H1 (cell line): ENCODE data around the gene ADD2. TPM values are rescaled to one million over a fixed set of nuclear protein-coding genes. Genes with fewer than 3 reads are reported as not detected.

ENCODE experiments used
- CTCF ChIA-PET: fragments of 300-600 bp; sonication (Branson Sonifier 250); formaldehyde crosslinking; loops from one replicate; lab custom pipeline; 2021; ENCODE audit not compliant: partially characterized antibody; lab: Charles Lee
- POLR2A ChIA-PET: fragments of 300-600 bp; sonication (Branson Sonifier 250); formaldehyde crosslinking; loops from one replicate; lab custom pipeline; 2021; ENCODE audit warnings: inconsistent platforms; ENCODE audit not compliant: partially characterized antibody; lab: Charles Lee
- DNase-seq, 2 experiments: peaks; one replicate each; pipeline versions ENCODE4 v3.0.0 to v3.0.0-alpha.2; 2010 to 2022; ENCODE audit warnings: low spot score in 2 of 2, low read depth in 1 of 2, mixed read lengths in 1 of 2
- FAIRE-seq: peaks from 2 replicates; lab custom pipeline; 2011; peaks lifted over from hg19 to GRCh38; lab: Jason Lieb, UNC
- H2AFZ ChIP-seq: 2 replicates; pipeline ENCODE4 v1.8.1; 2012; ENCODE audit warnings: low read length, inconsistent platforms
- H2AK5ac ChIP-seq: 2 replicates; pipeline ENCODE4 v1.6.1; 2013; ENCODE audit warnings: low read depth, low read length
- H2BK120ac ChIP-seq: replicated peaks from 2 replicates; pipeline ENCODE3; 2013; ENCODE audit warnings: low read depth, low read length, inconsistent platforms
- H2BK12ac ChIP-seq: 2 replicates; pipeline ENCODE4 v1.6.1; 2013; ENCODE audit warnings: low read depth, low read length
- H2BK15ac ChIP-seq: 2 replicates; pipeline ENCODE4 v1.6.1; 2013; ENCODE audit warnings: low read length
- H2BK20ac ChIP-seq: 2 replicates; pipeline ENCODE4 v1.6.1; 2013; ENCODE audit warnings: low read length
- H2BK5ac ChIP-seq: 2 replicates; pipeline ENCODE4 v1.6.1; 2013; ENCODE audit warnings: low read depth, low read length
- H3K14ac ChIP-seq: 2 replicates; pipeline ENCODE4 v1.6.1; 2013; ENCODE audit warnings: inconsistent platforms; ENCODE audit not compliant: insufficient read length
- H3K18ac ChIP-seq: 2 replicates; pipeline ENCODE4 v1.6.1; 2013; ENCODE audit warnings: low read length; ENCODE audit errors: extremely low read depth
- H3K23ac ChIP-seq: 2 replicates; pipeline ENCODE4 v1.6.1; 2013; ENCODE audit warnings: inconsistent platforms; ENCODE audit not compliant: insufficient read length
- H3K23me2 ChIP-seq: 2 replicates; pipeline ENCODE4 v1.6.1; 2013; ENCODE audit warnings: low read depth, low read length
- H3K27ac ChIP-seq: 2 replicates; pipeline ENCODE4 v1.6.1; 2011; ENCODE audit warnings: low read depth, low read length, inconsistent platforms
- H3K27me3 ChIP-seq, 4 experiments: replicated peaks in 1 of 4; 1 replicate in 1 of 4; 2 replicates in 3 of 4; pipeline versions ENCODE4 v1.6.1 to v1.8.1; 2011 to 2013; ENCODE audit warnings: low read length in 3 of 4, mild to moderate bottlenecking in 3 of 4, inconsistent platforms in 2 of 4, mixed read lengths in 2 of 4, moderate library complexity in 1 of 4; ENCODE audit not compliant: control insufficient read depth in 3 of 4, insufficient read depth in 3 of 4; ENCODE audit errors: extremely low read depth in 1 of 4
- H3K36me3 ChIP-seq, 4 experiments: 2 replicates each; pipeline versions ENCODE4 v1.6.1 to v1.8.1; 2011 to 2013; ENCODE audit warnings: mild to moderate bottlenecking in 4 of 4, low read length in 3 of 4, moderate library complexity in 2 of 4, control low read depth in 1 of 4, inconsistent platforms in 1 of 4; ENCODE audit not compliant: insufficient read depth in 4 of 4, control insufficient read depth in 2 of 4
- H3K4ac ChIP-seq: replicated peaks from 2 replicates; pipeline ENCODE3; 2013; ENCODE audit warnings: low read length, low read depth, mixed read lengths, inconsistent platforms; ENCODE audit not compliant: insufficient read length
- H3K4me1 ChIP-seq, 4 experiments: replicated peaks in 1 of 4; 1 replicate in 1 of 4; 2 replicates in 3 of 4; pipeline versions ENCODE4 v1.6.1 to v1.8.1; 2011 to 2013; ENCODE audit warnings: low read length in 3 of 4, inconsistent platforms in 2 of 4, mixed read lengths in 1 of 4; ENCODE audit not compliant: insufficient read depth in 4 of 4, control insufficient read depth in 3 of 4
- H3K4me2 ChIP-seq, 2 experiments: 2 replicates each; pipeline versions ENCODE4 v1.6.1 to v1.8.1; 2011 to 2013; ENCODE audit warnings: low read depth in 2 of 2, low read length in 2 of 2, control low read depth in 1 of 2, inconsistent platforms in 1 of 2, mild to moderate bottlenecking in 1 of 2; ENCODE audit not compliant: insufficient read depth in 1 of 2
- H3K4me3 ChIP-seq, 4 experiments: fragments of 200-600, 300-600 bp in 1 of 4; sonication (generic), shearing (Covaris generic), sonication (Bioruptor Twin) in 1 of 4; 2 replicates each; pipeline versions ENCODE4 v1.5.1 to v1.8.1; 2011 to 2016; ENCODE audit warnings: low read length in 4 of 4, low read depth in 3 of 4, control low read depth in 2 of 4, inconsistent platforms in 2 of 4, mild to moderate bottlenecking in 2 of 4, mixed read lengths in 1 of 4, moderate library complexity in 1 of 4; ENCODE audit not compliant: insufficient read depth in 2 of 4; ENCODE audit errors: extremely low read depth in 1 of 4
- H3K56ac ChIP-seq: replicated peaks from 2 replicates; pipeline ENCODE3; 2013; ENCODE audit warnings: low read depth, mild to moderate bottlenecking, mixed read lengths, low read length, inconsistent platforms; ENCODE audit not compliant: insufficient read length
- H3K79me1 ChIP-seq: 2 replicates; pipeline ENCODE4 v1.6.1; 2013; ENCODE audit warnings: low read depth, low read length, control low read depth
- H3K79me2 ChIP-seq, 2 experiments: 2 replicates each; pipeline versions ENCODE4 v1.6.1 to v1.8.1; 2012 to 2013; ENCODE audit warnings: low read length in 2 of 2, mild to moderate bottlenecking in 2 of 2, inconsistent platforms in 1 of 2; ENCODE audit not compliant: insufficient read depth in 2 of 2, control insufficient read depth in 1 of 2
- H3K9ac ChIP-seq, 4 experiments: replicated peaks in 1 of 4; 1 replicate in 1 of 4; 2 replicates in 3 of 4; pipeline versions ENCODE4 v1.6.1 to v1.8.1; 2011 to 2013; ENCODE audit warnings: low read depth in 3 of 4, low read length in 3 of 4, control low read depth in 2 of 4, mild to moderate bottlenecking in 2 of 4, moderate library complexity in 2 of 4, inconsistent platforms in 1 of 4; ENCODE audit errors: extremely low read depth in 1 of 4
- H3K9me3 ChIP-seq, 2 experiments: 2 replicates each; pipeline versions ENCODE4 v1.6.1 to v1.8.1; 2012 to 2013; ENCODE audit warnings: mild to moderate bottlenecking in 2 of 2, moderate library complexity in 2 of 2, control low read depth in 1 of 2, inconsistent platforms in 1 of 2, low read depth in 1 of 2, low read length in 1 of 2, mixed read lengths in 1 of 2; ENCODE audit not compliant: insufficient read depth in 2 of 2
- H4K20me1 ChIP-seq, 2 experiments: replicated peaks in 1 of 2; 2 replicates each; pipeline versions ENCODE3 to v1.8.1; 2011 to 2013; ENCODE audit warnings: inconsistent platforms in 2 of 2, low read length in 2 of 2, mild to moderate bottlenecking in 1 of 2; ENCODE audit not compliant: insufficient read depth in 2 of 2, control insufficient read depth in 1 of 2
- H4K5ac ChIP-seq: 2 replicates; pipeline ENCODE4 v1.6.1; 2013; ENCODE audit warnings: low read length, low read depth, mixed read lengths, inconsistent platforms; ENCODE audit not compliant: insufficient read length
- H4K8ac ChIP-seq: 2 replicates; pipeline ENCODE4 v1.8.0; 2013; ENCODE audit warnings: mild to moderate bottlenecking, moderate library complexity, low read length, inconsistent platforms; ENCODE audit not compliant: insufficient read depth; ENCODE audit errors: extremely low read depth
- H4K91ac ChIP-seq: replicated peaks from 2 replicates; pipeline ENCODE3; 2013; ENCODE audit warnings: low read length, mixed read lengths, inconsistent platforms; ENCODE audit not compliant: insufficient read length
- ATF3 ChIP-seq: IDR thresholded peaks from 2 replicates; pipeline ENCODE4 v1.6.1; 2011; ENCODE audit warnings: low read depth, mild to moderate bottlenecking, low read length; ENCODE audit not compliant: insufficient read depth
- BCL11A ChIP-seq, 2 experiments: IDR thresholded peaks; one replicate each; pipeline ENCODE4 v1.6.1; 2011; ENCODE audit warnings: low read depth in 2 of 2, low read length in 2 of 2, mild to moderate bottlenecking in 2 of 2
- CBX8 ChIP-seq: fragments of 300-800, 300-1000 bp; sonication (generic); IDR thresholded peaks from 2 replicates; pipeline ENCODE4 v1.7.1; 2016; ENCODE audit warnings: low read depth, low read length, borderline replicate concordance
- CHD1 ChIP-seq: IDR thresholded peaks from 2 replicates; pipeline ENCODE4 v1.6.1; 2012; ENCODE audit warnings: low read depth, low read length, improper control_type of control experiment
- CTBP2 ChIP-seq: IDR thresholded peaks from 2 replicates; pipeline ENCODE4 v1.7.0; 2011; ENCODE audit warnings: borderline replicate concordance, mild to moderate bottlenecking, moderate library complexity, mixed read lengths, low read length; ENCODE audit not compliant: insufficient read depth, insufficient read length
- EP300 ChIP-seq, 2 experiments: IDR thresholded peaks; 1 replicate in 1 of 2; 2 replicates in 1 of 2; pipeline ENCODE4 v1.6.1; 2011 to 2012; ENCODE audit warnings: low read depth in 2 of 2, low read length in 2 of 2, mild to moderate bottlenecking in 2 of 2, borderline replicate concordance in 1 of 2, inconsistent platforms in 1 of 2, moderate library complexity in 1 of 2
- HDAC6 ChIP-seq: IDR thresholded peaks from one replicate; pipeline ENCODE4 v1.7.1; 2012; ENCODE audit warnings: low read depth, mild to moderate bottlenecking, inconsistent platforms, low read length, moderate library complexity
- MAX ChIP-seq: IDR thresholded peaks from 2 replicates; pipeline ENCODE4 v1.6.1; 2012; ENCODE audit warnings: inconsistent platforms
- YY1 ChIP-seq: IDR thresholded peaks from 2 replicates; pipeline ENCODE4 v1.6.1; 2011; ENCODE audit warnings: low read depth, mild to moderate bottlenecking, low read length
- WGBS, 2 experiments: shearing (Covaris generic) in 1 of 2; methylation state at CpG; one replicate each; pipeline versions ENCODE4 v1.1.6 to v1.1.7; 2013 to 2015; ENCODE audit warnings: low lambda C conversion rate in 2 of 2, mixed read lengths in 2 of 2, inconsistent platforms in 1 of 2, low coverage in 1 of 2, missing lambda C conversion rate in 1 of 2; ENCODE audit not compliant: insufficient replicate concordance in 2 of 2, insufficient coverage in 1 of 2, insufficient read length in 1 of 2; ENCODE audit errors: extremely low coverage in 1 of 2, missing lambda C conversion rate in 1 of 2; 5-methylcytosine and 5-hydroxymethylcytosine counted together
- polyA plus RNA-seq, 7 experiments: library from polyadenylated mRNA; depleted of rRNA in 3 of 7; stranded (reverse) in 5 of 7; unstranded in 2 of 7; fragments of >200 nt in 5 of 7; fragments of 200-250 nt in 2 of 7; gene quantifications; 1 replicate in 5 of 7; 2 replicates in 1 of 7; 4 replicates in 1 of 7; pipeline versions ENCODE4 v1.2.1 to v1.2.3, GENCODE V29; 2011 to 2013; ENCODE audit warnings: missing spikeins in 2 of 7, mixed read lengths in 2 of 7
- total RNA-seq: library from RNA; stranded (reverse); fragmentation: NEBNext Ultra II Directional; extraction: Animal tissue kit (Norgen Biotek cat#: 25700); gene quantifications from 2 replicates; pipeline ENCODE4 v1.2.1, GENCODE V29; 2021

Gene ADD2
- total and polyA plus RNA-seq, 2 of the 8 experiments (the other 6 are each of a cell fraction or from before 2014, with no cell fraction given): 58.5 to 170 TPM

- Histone ChIP-seq H2BK5ac (no peak overlapping the region), H2BK15ac (0 out of 2 replicates have a peak overlapping the region, but pooled peaks have one; percentile 55), H3K23me2 (no peaks in the 10 kb centered on the region), H3K36me3 (peaks cover 0 to 14% (median 5%) of the 10 kb centered on the region in 4 experiments; a peak in 6 of 8 replicates), H4K20me1 (peaks cover 17 to 20% of the 10 kb centered on the region in 2 experiments), H3K4ac (no peak overlapping the region), H2AK5ac (no peak overlapping the region), H3K9me3 (no peaks in the 10 kb centered on the region), H2BK120ac (no peak overlapping the region), H3K18ac (no peak overlapping the region), H3K4me1 (peaks cover 0 to 50% (median 21%) of the 10 kb centered on the region in 4 experiments; a peak in 6 of 7 replicates), H3K27ac (no peak overlapping the region), H3K4me3 (no peak overlapping the region), H3K23ac (no peak overlapping the region), H3K56ac (no peak overlapping the region), H4K8ac (no peak overlapping the region), H2BK12ac (no peak overlapping the region), H3K14ac (no peak overlapping the region), H2BK20ac (no peak overlapping the region), H4K91ac (no peak overlapping the region), H4K5ac (no peak overlapping the region), H3K4me2 (peak overlapping the region in 1 of 2 experiments; percentile 16; a peak in 1 of 4 replicates), H3K79me2 (peaks cover 4 to 88% of the 10 kb centered on the region in 2 experiments; a peak in 3 of 4 replicates), H3K9ac (no peak overlapping the region), H3K79me1 (peaks cover 20% of the 10 kb centered on the region), H3K27me3 (no peaks in the 10 kb centered on the region), H2AFZ (no peak overlapping the region)
- 83% methylated on average over 5 of the region's 5 CpGs; no CpG with 5 or more reads in 1 of the 2 experiments for WGBS, 2 experiments
- TF ChIP-seq HDAC6: no peak
- no peak for TF ChIP-seq CHD1
- no peak for TF ChIP-seq BCL11A (IDR thresholded peaks at IDR 0.05; ENCODE audit: low read depth in 2 of 2, low read length in 2 of 2)
- no peak for TF ChIP-seq CTBP2
- no peak for TF ChIP-seq EP300 (IDR thresholded peaks at IDR 0.05; ENCODE audit: borderline replicate concordance in 1 of 2, low read depth in 2 of 2, low read length in 2 of 2)
- no peak for TF ChIP-seq MAX
- no peak for TF ChIP-seq YY1
- no peak for TF ChIP-seq CBX8
- no peak for TF ChIP-seq ATF3
- DNase-seq (peak in 1 of 2 experiments; percentile 43), FAIRE-seq (no peak)
- ChIA-PET CTCF (interaction anchor here (0.6 to 3.8 kb wide), 9 partner anchors 9 to 993 kb away, joined by 3 to 27 read pairs (median 3); partner anchors contain the start of gene ADD2), POLR2A (interaction anchor here (1.1 to 1.4 kb wide), 4 partner anchors 9 to 55 kb away, joined by 3 read pairs; no protein-coding TSS in a partner anchor)
Observed at GRCh38 chr2:70714141-70714905, 53.7 kb downstream of the ADD2 start.
